GM23248 (cell line): ENCODE results near the gene CTNNB1.

Source experiments
- EZH2 ChIP-seq: fragments of 200-600 bp; sonication (generic); IDR thresholded peaks from 2 replicates; pipeline ENCODE4 v1.6.1; 2018; ENCODE audit warnings: antibody characterized with exemption, mild to moderate bottlenecking; ENCODE audit not compliant: insufficient read depth, poor library complexity, severe bottlenecking
- EZH2phosphoT487 ChIP-seq: fragments of 200-600 bp; sonication (generic); IDR thresholded peaks from 2 replicates; pipeline ENCODE4 v1.6.1; 2018; ENCODE audit warnings: antibody characterized with exemption, moderate library complexity, mild to moderate bottlenecking, low read depth; ENCODE audit not compliant: insufficient read depth

- TF ChIP-seq EZH2 (no peak), EZH2phosphoT487 (no peak)
Observed at GRCh38 chr3:41207355-41207754, 8.1 kb downstream of the CTNNB1 start.
